ENCODE data around the gene MAGI2.

- TF ChIP-seq CTCF (CRISPR knock-in tag; IDR thresholded peaks at IDR 0.05) (no peak), EP300 (IDR thresholded peaks at IDR 0.05; ENCODE audit: low read depth in 2 of 2, low read length in 2 of 2) (no peak), EP300 (CRISPR knock-in tag; IDR thresholded peaks at IDR 0.05; ENCODE audit: borderline replicate concordance) (no peak), ZNF207 (IDR thresholded peaks at IDR 0.05; ENCODE audit: borderline replicate concordance) (no peak), SETDB1 (CRISPR knock-in tag; IDR thresholded peaks at IDR 0.05; ENCODE audit: borderline replicate concordance) (no peak), CBFB (CRISPR knock-in tag; IDR thresholded peaks at IDR 0.05) (no peak), ZMYM4 (CRISPR knock-in tag; IDR thresholded peaks at IDR 0.05) (no peak)
Measured at GRCh38 chr7:78184299-78184698, 1269.2 kb downstream of the MAGI2 start.
